Measurements from ENCODE around the gene MLYCD.

DNA sequence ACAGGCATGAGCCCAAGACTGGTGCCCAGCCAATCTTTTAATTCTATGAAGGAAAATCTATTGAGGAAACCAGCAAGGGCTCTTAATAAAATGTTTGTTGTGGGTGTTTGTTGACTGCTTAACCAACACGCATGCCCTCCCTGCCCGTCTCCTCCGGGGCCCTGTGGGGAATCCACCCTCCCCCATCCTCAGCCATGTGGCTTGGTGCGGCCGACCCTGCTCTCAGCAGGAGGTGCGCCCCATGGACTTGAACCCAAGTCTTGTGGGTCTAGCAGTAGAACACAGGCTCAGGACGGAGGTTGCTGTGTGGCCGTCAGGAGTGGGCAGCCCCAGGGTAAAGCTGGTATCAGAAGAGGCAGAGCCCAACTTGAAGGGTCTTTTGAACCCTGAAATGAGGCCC is 45.1 kb upstream of the MLYCD start:
- TF ChIP-seq, protein P1, sequence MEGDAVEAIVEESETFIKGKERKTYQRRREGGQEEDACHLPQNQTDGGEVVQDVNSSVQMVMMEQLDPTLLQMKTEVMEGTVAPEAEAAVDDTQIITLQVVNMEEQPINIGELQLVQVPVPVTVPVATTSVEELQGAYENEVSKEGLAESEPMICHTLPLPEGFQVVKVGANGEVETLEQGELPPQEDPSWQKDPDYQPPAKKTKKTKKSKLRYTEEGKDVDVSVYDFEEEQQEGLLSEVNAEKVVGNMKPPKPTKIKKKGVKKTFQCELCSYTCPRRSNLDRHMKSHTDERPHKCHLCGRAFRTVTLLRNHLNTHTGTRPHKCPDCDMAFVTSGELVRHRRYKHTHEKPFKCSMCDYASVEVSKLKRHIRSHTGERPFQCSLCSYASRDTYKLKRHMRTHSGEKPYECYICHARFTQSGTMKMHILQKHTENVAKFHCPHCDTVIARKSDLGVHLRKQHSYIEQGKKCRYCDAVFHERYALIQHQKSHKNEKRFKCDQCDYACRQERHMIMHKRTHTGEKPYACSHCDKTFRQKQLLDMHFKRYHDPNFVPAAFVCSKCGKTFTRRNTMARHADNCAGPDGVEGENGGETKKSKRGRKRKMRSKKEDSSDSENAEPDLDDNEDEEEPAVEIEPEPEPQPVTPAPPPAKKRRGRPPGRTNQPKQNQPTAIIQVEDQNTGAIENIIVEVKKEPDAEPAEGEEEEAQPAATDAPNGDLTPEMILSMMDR (IDR thresholded peaks at IDR 0.05) = no peak
- no peak for TF ChIP-seq POLR2A (IDR thresholded peaks at IDR 0.05)
